H1 (cell line): ENCODE data around the gene PRKD1.

Experiments used
- CEBPB ChIP-seq: IDR thresholded peaks from 2 replicates; pipeline ENCODE4 v1.6.1; 2012; ENCODE audit warnings: low read depth, low read length
- EZH2 ChIP-seq: fragments of 200-600 bp; sonication (generic); IDR thresholded peaks from 2 replicates; pipeline ENCODE4 v1.7.1; 2012; ENCODE audit warnings: low read depth, mild to moderate bottlenecking, moderate library complexity, low read length, inconsistent platforms; ENCODE audit not compliant: severe bottlenecking
- HDAC6 ChIP-seq: IDR thresholded peaks from one replicate; pipeline ENCODE4 v1.7.1; 2012; ENCODE audit warnings: low read depth, mild to moderate bottlenecking, inconsistent platforms, low read length, moderate library complexity
- JUND ChIP-seq: IDR thresholded peaks from 2 replicates; pipeline ENCODE4 v1.6.1; 2011; ENCODE audit warnings: mild to moderate bottlenecking, improper control_type of control experiment, low read length
- KDM1A ChIP-seq: fragments of 200-600, 300-600 bp; sonication (generic); IDR thresholded peaks from 2 replicates; pipeline ENCODE4 v1.7.1; 2016; ENCODE audit warnings: mild to moderate bottlenecking, low read length, borderline replicate concordance
- POLR2A ChIP-seq, 2 experiments: IDR thresholded peaks; 1 replicate in 1 of 2; 2 replicates in 1 of 2; pipeline ENCODE4 v1.6.1; 2011; ENCODE audit warnings: low read depth in 2 of 2, low read length in 2 of 2, mild to moderate bottlenecking in 2 of 2; ENCODE audit errors: control extremely low read depth in 1 of 2
- POLR2AphosphoS5 ChIP-seq: IDR thresholded peaks from 2 replicates; pipeline ENCODE4 v1.6.1; 2011; ENCODE audit warnings: low read depth, low read length
- RAD21 ChIP-seq, 2 experiments: IDR thresholded peaks in 1 of 2; conservative IDR thresholded peaks in 1 of 2; 2 replicates each; pipeline ENCODE4 v1.6.1; 2011; ENCODE audit warnings: low read depth in 2 of 2, low read length in 2 of 2, improper control_type of control experiment in 1 of 2, inconsistent platforms in 1 of 2, mild to moderate bottlenecking in 1 of 2, moderate library complexity in 1 of 2
- RFX5 ChIP-seq: IDR thresholded peaks from 2 replicates; pipeline ENCODE4 v1.6.1; 2011; ENCODE audit warnings: low read depth, low read length, improper control_type of control experiment, borderline replicate concordance
- TEAD4 ChIP-seq: IDR thresholded peaks from 2 replicates; pipeline ENCODE4 v1.6.1; 2012; ENCODE audit warnings: low read depth, low read length, inconsistent platforms, mixed read lengths
- YY1 ChIP-seq: IDR thresholded peaks from 2 replicates; pipeline ENCODE4 v1.6.1; 2011; ENCODE audit warnings: low read depth, mild to moderate bottlenecking, low read length
- TF ChIP-seq, protein P1 (sequence below), 3 experiments: IDR thresholded peaks; 1 replicate in 2 of 3; 2 replicates in 1 of 3; pipeline versions ENCODE4 v1.5.1 to v1.6.1; 2011; ENCODE audit warnings: low read length in 3 of 3, mild to moderate bottlenecking in 3 of 3, inconsistent platforms in 2 of 3, low read depth in 1 of 3, moderate library complexity in 1 of 3; ENCODE audit not compliant: insufficient read depth in 1 of 3; ENCODE audit errors: control extremely low read depth in 1 of 3
- TF ChIP-seq, protein P2 (sequence below): IDR thresholded peaks from 2 replicates; pipeline ENCODE4 v1.6.1; 2012; ENCODE audit warnings: inconsistent platforms
- TF ChIP-seq, protein P3 (sequence below): IDR thresholded peaks from 2 replicates; pipeline ENCODE4 v1.6.1; 2012; ENCODE audit warnings: inconsistent platforms

DNA sequence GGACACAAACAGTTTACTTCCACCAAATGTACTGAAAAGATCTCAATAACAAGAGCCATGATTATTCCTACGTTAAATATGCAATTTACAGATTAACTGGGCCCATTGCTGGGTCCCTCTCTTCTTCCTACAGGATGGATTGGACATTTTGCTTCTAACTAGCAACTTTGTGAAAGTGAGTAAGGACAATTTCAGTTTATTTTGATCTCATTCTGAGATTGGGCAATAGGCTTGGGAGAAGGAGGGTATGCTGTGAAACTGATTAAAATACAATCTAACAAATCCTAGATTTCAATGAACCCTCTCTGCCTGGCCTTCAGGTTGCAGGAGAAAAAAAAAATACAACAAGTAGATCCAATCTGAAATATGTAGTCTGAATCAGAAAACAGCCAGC lies 121.5 kb downstream of the PRKD1 start:
- TF ChIP-seq POLR2A (IDR thresholded peaks at IDR 0.05; ENCODE audit: control extremely low read depth in 1 of 2, low read depth in 2 of 2, low read length in 2 of 2): no peak
- no peak for TF ChIP-seq POLR2AphosphoS5
- TF ChIP-seq CEBPB: peak; percentile 49; the same call in 1 of the 2 replicates
- no peak for TF ChIP-seq KDM1A
- TF ChIP-seq, protein P1, sequence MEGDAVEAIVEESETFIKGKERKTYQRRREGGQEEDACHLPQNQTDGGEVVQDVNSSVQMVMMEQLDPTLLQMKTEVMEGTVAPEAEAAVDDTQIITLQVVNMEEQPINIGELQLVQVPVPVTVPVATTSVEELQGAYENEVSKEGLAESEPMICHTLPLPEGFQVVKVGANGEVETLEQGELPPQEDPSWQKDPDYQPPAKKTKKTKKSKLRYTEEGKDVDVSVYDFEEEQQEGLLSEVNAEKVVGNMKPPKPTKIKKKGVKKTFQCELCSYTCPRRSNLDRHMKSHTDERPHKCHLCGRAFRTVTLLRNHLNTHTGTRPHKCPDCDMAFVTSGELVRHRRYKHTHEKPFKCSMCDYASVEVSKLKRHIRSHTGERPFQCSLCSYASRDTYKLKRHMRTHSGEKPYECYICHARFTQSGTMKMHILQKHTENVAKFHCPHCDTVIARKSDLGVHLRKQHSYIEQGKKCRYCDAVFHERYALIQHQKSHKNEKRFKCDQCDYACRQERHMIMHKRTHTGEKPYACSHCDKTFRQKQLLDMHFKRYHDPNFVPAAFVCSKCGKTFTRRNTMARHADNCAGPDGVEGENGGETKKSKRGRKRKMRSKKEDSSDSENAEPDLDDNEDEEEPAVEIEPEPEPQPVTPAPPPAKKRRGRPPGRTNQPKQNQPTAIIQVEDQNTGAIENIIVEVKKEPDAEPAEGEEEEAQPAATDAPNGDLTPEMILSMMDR (IDR thresholded peaks at IDR 0.05; ENCODE audit: control extremely low read depth in 1 of 3, insufficient read depth in 1 of 3, low read depth in 1 of 3, low read length in 3 of 3): no peak
- no peak for TF ChIP-seq HDAC6
- TF ChIP-seq, protein P2, sequence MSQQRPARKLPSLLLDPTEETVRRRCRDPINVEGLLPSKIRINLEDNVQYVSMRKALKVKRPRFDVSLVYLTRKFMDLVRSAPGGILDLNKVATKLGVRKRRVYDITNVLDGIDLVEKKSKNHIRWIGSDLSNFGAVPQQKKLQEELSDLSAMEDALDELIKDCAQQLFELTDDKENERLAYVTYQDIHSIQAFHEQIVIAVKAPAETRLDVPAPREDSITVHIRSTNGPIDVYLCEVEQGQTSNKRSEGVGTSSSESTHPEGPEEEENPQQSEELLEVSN: no peak
- TF ChIP-seq RAD21 (IDR thresholded peaks at IDR 0.05 in 1 of 2, conservative IDR thresholded peaks at IDR 0.05 in 1 of 2; ENCODE audit: low read depth in 2 of 2, low read length in 2 of 2): no peak
- no peak for TF ChIP-seq YY1
- TF ChIP-seq JUND: no peak
- no peak for TF ChIP-seq TEAD4
- no peak for TF ChIP-seq RFX5
- no peak for TF ChIP-seq EZH2
- TF ChIP-seq, protein P3, sequence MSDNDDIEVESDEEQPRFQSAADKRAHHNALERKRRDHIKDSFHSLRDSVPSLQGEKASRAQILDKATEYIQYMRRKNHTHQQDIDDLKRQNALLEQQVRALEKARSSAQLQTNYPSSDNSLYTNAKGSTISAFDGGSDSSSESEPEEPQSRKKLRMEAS: no peak
